Measurements from ENCODE around the gene PDAP1. TPM values are rescaled to one million over a fixed set of nuclear protein-coding genes. Genes with fewer than 3 reads are reported as not detected.

The PDAP1 gene
- total and polyA plus RNA-seq, 2 of the 8 experiments (the other 6 are each of a cell fraction or from before 2014, with no cell fraction given) = 26.6 to 169 TPM

DNA sequence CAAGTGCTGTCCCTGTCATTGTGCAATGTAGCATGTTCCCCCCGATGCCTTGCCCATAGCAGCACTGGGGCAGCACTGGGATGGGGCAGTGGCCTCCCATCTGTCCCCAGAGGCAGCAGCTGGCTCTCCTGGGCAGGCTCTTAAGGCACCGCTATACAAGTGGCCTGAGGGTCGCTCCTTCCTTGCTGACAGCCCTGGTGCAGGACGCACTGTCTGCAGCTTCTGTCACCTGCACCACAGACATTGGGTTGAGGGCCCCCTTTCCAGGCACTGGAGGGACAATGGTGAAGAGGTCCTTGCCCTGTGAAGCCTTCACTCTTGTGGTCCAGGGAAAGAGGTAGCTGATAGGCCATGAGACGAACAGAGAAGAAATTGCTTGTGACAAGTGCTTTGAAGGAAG, 40.9 kb upstream of the PDAP1 start:
- 93% methylated on average over 5 of the region's 5 CpGs; no CpG with 5 or more reads in 1 of the 2 experiments for WGBS, 2 experiments (ENCODE audit: extremely low coverage in 1 of 2, insufficient coverage in 1 of 2, insufficient read length in 1 of 2, insufficient replicate concordance in 2 of 2, low coverage in 1 of 2, low lambda C conversion rate in 2 of 2, missing lambda C conversion rate in 1 of 2)
- Histone ChIP-seq H3K56ac (replicated peaks; ENCODE audit: insufficient read length, low read depth, low read length) (no peak overlapping the region), H3K4ac (replicated peaks; ENCODE audit: insufficient read length, low read depth, low read length) (no peak overlapping the region), H3K27me3 (replicated peaks in 1 of 4; ENCODE audit: control insufficient read depth in 3 of 4, extremely low read depth in 1 of 4, insufficient read depth in 3 of 4, low read length in 3 of 4) (no peaks in the 10 kb centered on the region; a peak in 1 of 7 replicates), H4K5ac (ENCODE audit: insufficient read length, low read depth, low read length) (no peak overlapping the region), H3K27ac (ENCODE audit: low read depth, low read length) (no peak overlapping the region), H2AK5ac (ENCODE audit: low read depth, low read length) (no peak overlapping the region), H3K36me3 (ENCODE audit: control insufficient read depth in 2 of 4, insufficient read depth in 4 of 4, low read length in 3 of 4) (peaks cover 52 to 81% (median 77%) of the 10 kb centered on the region in 4 experiments), H2AFZ (ENCODE audit: low read length) (no peak overlapping the region), H2BK12ac (ENCODE audit: low read depth, low read length) (no peak overlapping the region), H4K91ac (replicated peaks; ENCODE audit: insufficient read length, low read length) (no peak overlapping the region), H3K18ac (ENCODE audit: extremely low read depth, low read length) (no peak overlapping the region), H3K4me2 (ENCODE audit: insufficient read depth in 1 of 2, low read depth in 2 of 2, low read length in 2 of 2) (no peak overlapping the region), H3K9me3 (ENCODE audit: insufficient read depth in 2 of 2, low read depth in 1 of 2, low read length in 1 of 2) (no peaks in the 10 kb centered on the region), H2BK120ac (replicated peaks; ENCODE audit: low read depth, low read length) (no peak overlapping the region), H2BK15ac (ENCODE audit: low read length) (no peak overlapping the region), H3K79me2 (ENCODE audit: control insufficient read depth in 1 of 2, insufficient read depth in 2 of 2, low read length in 2 of 2) (no peaks in the 10 kb centered on the region), H3K4me3 (ENCODE audit: extremely low read depth in 1 of 4, insufficient read depth in 2 of 4, low read depth in 3 of 4, low read length in 4 of 4) (no peak overlapping the region), H3K23me2 (ENCODE audit: low read depth, low read length) (no peaks in the 10 kb centered on the region), H3K23ac (ENCODE audit: insufficient read length) (no peak overlapping the region), H2BK20ac (ENCODE audit: low read length) (no peak overlapping the region), H3K14ac (ENCODE audit: insufficient read length) (no peak overlapping the region), H3K4me1 (replicated peaks in 1 of 4; ENCODE audit: control insufficient read depth in 3 of 4, insufficient read depth in 4 of 4, low read length in 3 of 4) (no peaks in the 10 kb centered on the region), H3K79me1 (ENCODE audit: low read depth, low read length) (no peaks in the 10 kb centered on the region), H4K20me1 (replicated peaks in 1 of 2; ENCODE audit: control insufficient read depth in 1 of 2, insufficient read depth in 2 of 2, low read length in 2 of 2) (peaks cover 12 to 23% of the 10 kb centered on the region in 2 experiments), H2BK5ac (ENCODE audit: low read depth, low read length) (no peak overlapping the region; the same call in 1 of the 2 replicates), H3K9ac (replicated peaks in 1 of 4; ENCODE audit: extremely low read depth in 1 of 4, low read depth in 3 of 4, low read length in 3 of 4) (no peak overlapping the region), H4K8ac (ENCODE audit: extremely low read depth, insufficient read depth, low read length) (no peak overlapping the region)
- DNase-seq (ENCODE audit: low read depth in 1 of 2, low spot score in 2 of 2) (no peak), FAIRE-seq (no peak)
- no peak for TF ChIP-seq SP2 (IDR thresholded peaks at IDR 0.05; ENCODE audit: low read length)
- 0 out of 3 replicates have a peak, but pooled peaks of 1 of the 2 experiments have one; percentile 6 for TF ChIP-seq POLR2A (IDR thresholded peaks at IDR 0.05; ENCODE audit: control extremely low read depth in 1 of 2, low read depth in 2 of 2, low read length in 2 of 2)
- no peak for TF ChIP-seq CHD2 (IDR thresholded peaks at IDR 0.05; ENCODE audit: low read length)
- no peak for TF ChIP-seq BRCA1 (IDR thresholded peaks at IDR 0.05; ENCODE audit: low read depth, low read length)
- CTCF ChIA-PET (ENCODE audit: partially characterized antibody) = interaction anchor here (0.8 to 1.4 kb wide), 4 partner anchors 10 to 402 kb away, joined by 3 to 6 read pairs (median 3); no protein-coding TSS in a partner anchor
- POLR2A ChIA-PET (ENCODE audit: partially characterized antibody) = interaction anchor here (0.7 to 7.3 kb wide), 10 partner anchors 9 to 80 kb away, joined by 3 to 100 read pairs (median 4); partner anchors contain the start of genes ATP5MF, BUD31, CPSF4 and PTCD1
